ENCODE data around the gene DAO. TPM values are rescaled to one million over a fixed set of nuclear protein-coding genes. Genes with fewer than 3 reads are reported as not detected.

The DAO gene
- total and polyA plus RNA-seq, 2 of the 4 experiments (the other 2 are of a cell fraction): not detected

- CTCF ChIA-PET: no interaction called here
- no peak for DNase-seq
- no peak overlapping the region for H2AFZ ChIP-seq (replicated peaks; ENCODE audit: low read length, poor library complexity)
- TF ChIP-seq RAD21 (IDR thresholded peaks at IDR 0.05; ENCODE audit: low read length) (no peak), MAZ (IDR thresholded peaks at IDR 0.05; ENCODE audit: borderline replicate concordance, low read depth, low read length) (no peak), NFE2L2 (IDR thresholded peaks at IDR 0.05; ENCODE audit: low read depth, low read length) (no peak), ELK1 (IDR thresholded peaks at IDR 0.05; ENCODE audit: borderline replicate concordance, low read depth, low read length) (no peak), SMC3 (IDR thresholded peaks at IDR 0.05; ENCODE audit: low read depth, low read length) (no peak), CEBPB (IDR thresholded peaks at IDR 0.05; ENCODE audit: low read depth, low read length) (no peak), FOS (IDR thresholded peaks at IDR 0.05; ENCODE audit: low read depth, low read length) (no peak), MAFK (IDR thresholded peaks at IDR 0.05; ENCODE audit: low read depth, low read length) (no peak), POLR2A (IDR thresholded peaks at IDR 0.05; ENCODE audit: low read depth, low read length) (no peak), CHD1 (IDR thresholded peaks at IDR 0.05; ENCODE audit: low read depth, low read length) (no peak), RCOR1 (IDR thresholded peaks at IDR 0.05; ENCODE audit: insufficient replicate concordance, low read length) (no peak), BHLHE40 (IDR thresholded peaks at IDR 0.05; ENCODE audit: low read depth, low read length) (no peak), RFX5 (IDR thresholded peaks at IDR 0.05; ENCODE audit: low read depth, low read length) (no peak)
- TF ChIP-seq, protein P1, sequence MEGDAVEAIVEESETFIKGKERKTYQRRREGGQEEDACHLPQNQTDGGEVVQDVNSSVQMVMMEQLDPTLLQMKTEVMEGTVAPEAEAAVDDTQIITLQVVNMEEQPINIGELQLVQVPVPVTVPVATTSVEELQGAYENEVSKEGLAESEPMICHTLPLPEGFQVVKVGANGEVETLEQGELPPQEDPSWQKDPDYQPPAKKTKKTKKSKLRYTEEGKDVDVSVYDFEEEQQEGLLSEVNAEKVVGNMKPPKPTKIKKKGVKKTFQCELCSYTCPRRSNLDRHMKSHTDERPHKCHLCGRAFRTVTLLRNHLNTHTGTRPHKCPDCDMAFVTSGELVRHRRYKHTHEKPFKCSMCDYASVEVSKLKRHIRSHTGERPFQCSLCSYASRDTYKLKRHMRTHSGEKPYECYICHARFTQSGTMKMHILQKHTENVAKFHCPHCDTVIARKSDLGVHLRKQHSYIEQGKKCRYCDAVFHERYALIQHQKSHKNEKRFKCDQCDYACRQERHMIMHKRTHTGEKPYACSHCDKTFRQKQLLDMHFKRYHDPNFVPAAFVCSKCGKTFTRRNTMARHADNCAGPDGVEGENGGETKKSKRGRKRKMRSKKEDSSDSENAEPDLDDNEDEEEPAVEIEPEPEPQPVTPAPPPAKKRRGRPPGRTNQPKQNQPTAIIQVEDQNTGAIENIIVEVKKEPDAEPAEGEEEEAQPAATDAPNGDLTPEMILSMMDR (conservative IDR thresholded peaks at IDR 0.05; ENCODE audit: low read depth, low read length): no peak
- TF ChIP-seq, protein P2, sequence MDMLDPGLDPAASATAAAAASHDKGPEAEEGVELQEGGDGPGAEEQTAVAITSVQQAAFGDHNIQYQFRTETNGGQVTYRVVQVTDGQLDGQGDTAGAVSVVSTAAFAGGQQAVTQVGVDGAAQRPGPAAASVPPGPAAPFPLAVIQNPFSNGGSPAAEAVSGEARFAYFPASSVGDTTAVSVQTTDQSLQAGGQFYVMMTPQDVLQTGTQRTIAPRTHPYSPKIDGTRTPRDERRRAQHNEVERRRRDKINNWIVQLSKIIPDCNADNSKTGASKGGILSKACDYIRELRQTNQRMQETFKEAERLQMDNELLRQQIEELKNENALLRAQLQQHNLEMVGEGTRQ (IDR thresholded peaks at IDR 0.05; ENCODE audit: low read depth, low read length): no peak
- H3K4me2 ChIP-seq (ENCODE audit: low read depth, low read length): no peak overlapping the region
- no peaks in the 10 kb centered on the region for H3K36me3 ChIP-seq (ENCODE audit: control insufficient read depth, insufficient read depth, low read length)
- H3K27ac ChIP-seq (ENCODE audit: insufficient read depth, low read length): no peak overlapping the region
- no peak overlapping the region for H4K91ac ChIP-seq (ENCODE audit: insufficient read depth, low read depth, low read length)
- POLR2A ChIA-PET (ENCODE audit: unreplicated experiment): no interaction called here
- intact Hi-C loops (cut with micrococcal nuclease) (no loop called here), dilution Hi-C loops (cut with HindIII; ENCODE audit: low sequenced_read_pairs, unreplicated experiment) (no loop called here), in situ Hi-C loops (cut with MboI; ENCODE audit: low sequenced_read_pairs) (no loop called here)
- no peak overlapping the region for H2BK5ac ChIP-seq (ENCODE audit: low read depth, low read length, poor library complexity, severe bottlenecking)
- no peak overlapping the region for H3K23ac ChIP-seq (ENCODE audit: low read depth, low read length)
- no peak overlapping the region for H2AK9ac ChIP-seq (replicated peaks; ENCODE audit: low read depth, low read length, poor library complexity)
- H3K4me3 ChIP-seq (ENCODE audit: insufficient read depth, low read depth, low read length): no peak overlapping the region
- no peak overlapping the region for H2BK120ac ChIP-seq (ENCODE audit: low read depth, low read length)
- no peaks in the 10 kb centered on the region for H3K4me1 ChIP-seq (ENCODE audit: control insufficient read depth, insufficient read depth, low read length)
- H4K20me1 ChIP-seq (ENCODE audit: insufficient read depth, low read length): no peaks in the 10 kb centered on the region; the same call in 1 of the 2 replicates
- no peak overlapping the region for H3K4ac ChIP-seq (ENCODE audit: low read depth, low read length)
- no peaks in the 10 kb centered on the region for H3K79me1 ChIP-seq (ENCODE audit: low read depth in 1 of 2, low read length in 2 of 2)
- H2BK15ac ChIP-seq (ENCODE audit: low read depth, low read length): no peak overlapping the region
- H4K5ac ChIP-seq (ENCODE audit: low read depth, low read length): no peak overlapping the region
- BruUV-seq (replicated peaks): no TSS peak
- no peak overlapping the region for H3K9ac ChIP-seq (ENCODE audit: low read depth, low read length)
- no peak overlapping the region for H3K18ac ChIP-seq (ENCODE audit: low read depth, low read length)
- H3K56ac ChIP-seq (ENCODE audit: extremely low read depth, insufficient read depth, low read length): no peak overlapping the region
- no peaks in the 10 kb centered on the region for H3K9me3 ChIP-seq (ENCODE audit: control insufficient read depth, insufficient read depth, low read length)
- H3K27me3 ChIP-seq (ENCODE audit: control insufficient read depth, insufficient read depth, low read length): peaks cover 2% of the 10 kb centered on the region; the same call in 1 of the 2 replicates
- no peak overlapping the region for H3K14ac ChIP-seq (replicated peaks; ENCODE audit: low read depth, low read length)
- no CpG with 5 or more reads among the region's 8 CpGs for WGBS, 2 experiments (ENCODE audit: extremely low coverage in 2 of 2, insufficient read length in 1 of 2)
- no peak for ATAC-seq (ENCODE audit: low read depth)
- H2AK5ac ChIP-seq (ENCODE audit: low read depth, low read length): no peak overlapping the region
- H4K8ac ChIP-seq (ENCODE audit: low read depth in 2 of 2, low read length in 2 of 2): no peak overlapping the region
- H2BK20ac ChIP-seq (ENCODE audit: low read depth, low read length): no peak overlapping the region
- peaks cover 6% of the 10 kb centered on the region for H3K9me1 ChIP-seq (ENCODE audit: insufficient read depth, low read length)
Measured at GRCh38 chr12:108896336-108896735, 16.4 kb downstream of the DAO start.

Measured in IMR-90 (cell line).